Tibial artery (tissue), 4 donors: Measurements from ENCODE around the gene TSC22D3.

Source experiments
- DNase-seq, 2 donors: peaks; one replicate each; pipeline ENCODE4 v3.0.0-alpha.2; 2019
- H3K27ac ChIP-seq, 2 donors: fragments of 200-600 bp; sonication (generic) in 1 of 2; 1 replicate in 1 of 2; 2 replicates in 1 of 2; pipeline ENCODE4 v1.5.1; 2018 to 2019; ENCODE audit warnings: mild to moderate bottlenecking in 1 of 2
- H3K27me3 ChIP-seq, 2 donors: fragments of 200-600 bp; sonication (generic) in 1 of 2; one replicate each; pipeline versions ENCODE4 v1.5.1 to v1.6.0; 2016 to 2019
- H3K36me3 ChIP-seq, 3 donors: fragments of 200-600 bp; sonication (generic) in 2 of 3; one replicate each; pipeline ENCODE4 v1.5.1; 2016 to 2019; ENCODE audit warnings: mild to moderate bottlenecking in 2 of 3
- H3K4me1 ChIP-seq, 4 donors: fragments of 200-600 bp; sonication (generic) in 2 of 4; 1 replicate in 3 of 4; 2 replicates in 1 of 4; pipeline ENCODE4 v1.5.1; 2016 to 2019
- H3K4me3 ChIP-seq, 2 donors: fragments of 200-600 bp; sonication (generic) in 1 of 2; 1 replicate in 1 of 2; 2 replicates in 1 of 2; pipeline ENCODE4 v1.5.1; 2018 to 2019; ENCODE audit warnings: mild to moderate bottlenecking in 2 of 2
- H3K9me3 ChIP-seq, 3 donors: fragments of 200-600 bp; sonication (generic) in 1 of 3; one replicate each; pipeline ENCODE4 v1.5.1; 2016 to 2019
- CTCF ChIP-seq, 2 experiments: fragments of 200-600 bp in 1 of 2; fragments of 450-650 bp in 1 of 2; IDR thresholded peaks; one replicate each; pipeline ENCODE4 v1.5.1; 2017 to 2019; ENCODE audit warnings: antibody characterized with exemption in 2 of 2, mild to moderate bottlenecking in 1 of 2, moderate library complexity in 1 of 2
- intact Hi-C: fragments of 100-400 bp; cut with DNase I; formaldehyde crosslinking; loops from one replicate; pipeline ENCODE4 v1.15.0; 2023; ENCODE audit warnings: low total_unique reads

TSC22D3 gene

GRCh38 chrX:107712231-107713202 lies 63.1 kb downstream of the TSC22D3 start:
- Histone ChIP-seq H3K27me3 (no peaks in the 10 kb centered on the region), H3K27ac (peak overlapping the region; percentile 97 to 99), H3K36me3 (peaks cover 32 to 37% (median 33%) of the 10 kb centered on the region in 3 donors), H3K4me3 (peak overlapping the region; percentile 86 to 95), H3K9me3 (no peaks in the 10 kb centered on the region), H3K4me1 (peaks cover 0 to 38% (median 9%) of the 10 kb centered on the region in 4 donors)
- peak; percentile 71 to 74 for DNase-seq
- TF ChIP-seq CTCF (IDR thresholded peaks at IDR 0.05) = no peak
- intact Hi-C loops = loop anchor here (5.0 kb wide), 1 partner anchor 35 kb away; no protein-coding TSS in a partner anchor

- Histone ChIP-seq H3K4me3 (peak overlapping the region in 1 of 2 donors; percentile 86), H3K27ac (peak overlapping the region; percentile 97 to 99), H3K36me3 (peaks cover 32 to 37% (median 33%) of the 10 kb centered on the region in 3 donors), H3K27me3 (no peaks in the 10 kb centered on the region), H3K9me3 (no peaks in the 10 kb centered on the region), H3K4me1 (peaks cover 0 to 35% (median 6%) of the 10 kb centered on the region in 4 donors)
- TF ChIP-seq CTCF (IDR thresholded peaks at IDR 0.05) = no peak
- intact Hi-C loops = loop anchor here (5.0 kb wide), 1 partner anchor 34 kb away; no protein-coding TSS in a partner anchor
- DNase-seq = peak in 1 of 2 donors; percentile 69
These were observed 63.9 kb downstream of the TSC22D3 start for GRCh38 chrX:107711521-107712181.

GRCh38 chrX:107710617-107711391 lies 64.8 kb downstream of the TSC22D3 start:
- Histone ChIP-seq H3K9me3 (no peaks in the 10 kb centered on the region), H3K27ac (peak overlapping the region; percentile 97 to 99), H3K36me3 (peaks cover 28% of the 10 kb centered on the region in 3 donors), H3K4me1 (peaks cover 0 to 35% (median 6%) of the 10 kb centered on the region in 4 donors), H3K27me3 (no peaks in the 10 kb centered on the region), H3K4me3 (peak overlapping the region in 1 of 2 donors; percentile 86)
- no peak for TF ChIP-seq CTCF (IDR thresholded peaks at IDR 0.05)
- DNase-seq = peak; percentile 66 to 72
- intact Hi-C loops = loop anchor here (5.0 kb wide), 1 partner anchor 34 kb away; no protein-coding TSS in a partner anchor

GRCh38 chrX:107709266-107709806 lies 66.3 kb downstream of the TSC22D3 start:
- DNase-seq = no peak
- H3K27ac ChIP-seq = peak overlapping the region in 1 of 2 donors; percentile 99
- peaks cover 0 to 35% (median 6%) of the 10 kb centered on the region in 4 donors for H3K4me1 ChIP-seq
- intact Hi-C loops = no loop called here
- H3K9me3 ChIP-seq = no peaks in the 10 kb centered on the region
- no peak for TF ChIP-seq CTCF (IDR thresholded peaks at IDR 0.05)
- no peak overlapping the region for H3K4me3 ChIP-seq
- peaks cover 13 to 14% (median 13%) of the 10 kb centered on the region in 3 donors for H3K36me3 ChIP-seq
- H3K27me3 ChIP-seq = no peaks in the 10 kb centered on the region

- TF ChIP-seq CTCF (IDR thresholded peaks at IDR 0.05) = no peak
- no peak overlapping the region for H3K4me3 ChIP-seq
- intact Hi-C loops = no loop called here
- H3K36me3 ChIP-seq = peaks cover 7 to 8% (median 7%) of the 10 kb centered on the region in 3 donors
- peaks cover 0 to 35% (median 6%) of the 10 kb centered on the region in 4 donors for H3K4me1 ChIP-seq
- no peak for DNase-seq
- no peak overlapping the region for H3K27ac ChIP-seq
- H3K27me3 ChIP-seq = no peaks in the 10 kb centered on the region
- H3K9me3 ChIP-seq = no peaks in the 10 kb centered on the region
These were observed 66.8 kb downstream of the TSC22D3 start for GRCh38 chrX:107708762-107709161.
